Pancreas (tissue), 10 donors: Measurements from ENCODE around the gene RNASEH2A. TPM values are rescaled to one million over a fixed set of nuclear protein-coding genes. Genes with fewer than 3 reads are reported as not detected.

Experiments
- ATAC-seq, 4 donors: fragments of 200-7000 bp; cut with Tn5 transposase; one replicate each; pipeline versions ENCODE4 v1.8.0 to v1.9.1; 2020; ENCODE audit warnings: mild to moderate bottlenecking in 4 of 4, moderate library complexity in 4 of 4
- DNase-seq, 6 donors: peaks; one replicate each; pipeline ENCODE4 v3.0.0-alpha.2; 2020
- FAIRE-seq: peaks from 2 replicates; lab custom pipeline; 2012; peaks lifted over from hg19 to GRCh38; lab: Jason Lieb, UNC
- H3K27ac ChIP-seq, 4 donors: fragments of 200-600 bp; sonication (generic); 1 replicate in 3 of 4; 2 replicates in 1 of 4; pipeline versions ENCODE4 v1.5.0 to v1.8.0; 2020
- H3K27me3 ChIP-seq, 4 donors: fragments of 200-600 bp; one replicate each; pipeline ENCODE4 v1.8.0; 2021
- H3K36me3 ChIP-seq, 3 donors: fragments of 200-600 bp; sonication (generic) in 1 of 3; one replicate each; pipeline versions ENCODE4 v1.5.0 to v1.8.0; 2020 to 2021
- H3K4me1 ChIP-seq, 3 donors: fragments of 200-600 bp; one replicate each; pipeline ENCODE4 v1.8.0; 2021
- H3K4me3 ChIP-seq, 4 donors: fragments of 200-600 bp; sonication (generic) in 2 of 4; one replicate each; pipeline versions ENCODE4 v1.5.0 to v1.8.0; 2020 to 2021
- H3K9me3 ChIP-seq, 4 donors: fragments of 200-600 bp; one replicate each; pipeline ENCODE4 v1.8.0; 2021
- WGBS, 2 donors: extraction: QIAGEN DNeasy Blood & Tissue Kit; methylation state at CpG; one replicate each; pipeline ENCODE4 v1.1.7; 2013; 5-methylcytosine and 5-hydroxymethylcytosine counted together
- intact Hi-C, 3 donors: fragments of 100-400 bp; cut with DNase I; formaldehyde crosslinking; loops; one replicate each; pipeline versions ENCODE4 v1.11.1 to v1.14.2; 2022
- polyA plus RNA-seq, 2 donors: library from polyadenylated mRNA; stranded (reverse); fragments of 200-250 nt; gene quantifications; one replicate each; pipeline ENCODE4 v1.2.3, GENCODE V29; 2013
- total RNA-seq, 6 donors: library from RNA; stranded (reverse); fragmentation: NEBNext Ultra II Directional in 4 of 6; extraction: Animal tissue kit (Norgen Biotek cat#: 25700) in 4 of 6; gene quantifications; one replicate each; pipeline versions ENCODE4 v1.2.1 to v1.2.4, GENCODE V29; 2021 to 2023
- TF ChIP-seq, protein P1 (sequence below), 4 donors: fragments of 200-600 bp; sonication (generic) in 3 of 4; IDR thresholded peaks; one replicate each; pipeline versions ENCODE4 v1.5.0 to v1.8.0; 2021; ENCODE audit warnings: antibody characterized with exemption in 4 of 4
- donor health status: healthy with polysubstance abuse.
- donor health status: DM: no; HTN: no; CAD: no; lungs with moderate emphysema.
- donor health status: DM: no; HTN: no; CAD: no.
- donor health status: control.
- donor health status: control.
- donor health status: Bipolar disorder and iron deficiency.
- donor health status: DM: yes; HTN: yes; CAD: no.
- donor health status: DM: no; HTN: no; CAD: no.
- donor health status: DM: no; HTN: no; CAD: no.
- donor health status: DM: yes; HTN: yes; CAD: no.

Gene RNASEH2A
- total RNA-seq (1 to 10 TPM; 1.7 to 6.0 (median 3.0) TPM), polyA plus RNA-seq (1 to 10 TPM; 3.9 to 5.5 TPM)

GRCh38 chr19:12806242-12807081 lies at the start of gene RNASEH2A:
Gene RNASEH2A (plus strand): TSS chr19:12806584. CDS start chr19:12806674, 90 bp downstream.
- Histone ChIP-seq H3K36me3 (no peaks in the 10 kb centered on the region), H3K4me1 (peaks cover 0 to 6% (median 5%) of the 10 kb centered on the region in 3 donors), H3K9me3 (no peaks in the 10 kb centered on the region), H3K4me3 (peak within 1 kb of the TSS; percentile 58 to 80 (median 60)), H3K27ac (peak within 1 kb of the TSS in 1 of 4 donors; percentile 26), H3K27me3 (no peaks in the 10 kb centered on the region)
- TF ChIP-seq, protein P1, sequence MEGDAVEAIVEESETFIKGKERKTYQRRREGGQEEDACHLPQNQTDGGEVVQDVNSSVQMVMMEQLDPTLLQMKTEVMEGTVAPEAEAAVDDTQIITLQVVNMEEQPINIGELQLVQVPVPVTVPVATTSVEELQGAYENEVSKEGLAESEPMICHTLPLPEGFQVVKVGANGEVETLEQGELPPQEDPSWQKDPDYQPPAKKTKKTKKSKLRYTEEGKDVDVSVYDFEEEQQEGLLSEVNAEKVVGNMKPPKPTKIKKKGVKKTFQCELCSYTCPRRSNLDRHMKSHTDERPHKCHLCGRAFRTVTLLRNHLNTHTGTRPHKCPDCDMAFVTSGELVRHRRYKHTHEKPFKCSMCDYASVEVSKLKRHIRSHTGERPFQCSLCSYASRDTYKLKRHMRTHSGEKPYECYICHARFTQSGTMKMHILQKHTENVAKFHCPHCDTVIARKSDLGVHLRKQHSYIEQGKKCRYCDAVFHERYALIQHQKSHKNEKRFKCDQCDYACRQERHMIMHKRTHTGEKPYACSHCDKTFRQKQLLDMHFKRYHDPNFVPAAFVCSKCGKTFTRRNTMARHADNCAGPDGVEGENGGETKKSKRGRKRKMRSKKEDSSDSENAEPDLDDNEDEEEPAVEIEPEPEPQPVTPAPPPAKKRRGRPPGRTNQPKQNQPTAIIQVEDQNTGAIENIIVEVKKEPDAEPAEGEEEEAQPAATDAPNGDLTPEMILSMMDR (IDR thresholded peaks at IDR 0.05), result no peak
- DNase-seq (peak; percentile 84 to 95 (median 89)), FAIRE-seq (no peak), ATAC-seq (peak; percentile 81 to 90 (median 88))
- 4% methylated on average over 65 to 66 of the region's 66 CpGs for WGBS, 2 donors
- intact Hi-C loops, result no loop called here

DNA sequence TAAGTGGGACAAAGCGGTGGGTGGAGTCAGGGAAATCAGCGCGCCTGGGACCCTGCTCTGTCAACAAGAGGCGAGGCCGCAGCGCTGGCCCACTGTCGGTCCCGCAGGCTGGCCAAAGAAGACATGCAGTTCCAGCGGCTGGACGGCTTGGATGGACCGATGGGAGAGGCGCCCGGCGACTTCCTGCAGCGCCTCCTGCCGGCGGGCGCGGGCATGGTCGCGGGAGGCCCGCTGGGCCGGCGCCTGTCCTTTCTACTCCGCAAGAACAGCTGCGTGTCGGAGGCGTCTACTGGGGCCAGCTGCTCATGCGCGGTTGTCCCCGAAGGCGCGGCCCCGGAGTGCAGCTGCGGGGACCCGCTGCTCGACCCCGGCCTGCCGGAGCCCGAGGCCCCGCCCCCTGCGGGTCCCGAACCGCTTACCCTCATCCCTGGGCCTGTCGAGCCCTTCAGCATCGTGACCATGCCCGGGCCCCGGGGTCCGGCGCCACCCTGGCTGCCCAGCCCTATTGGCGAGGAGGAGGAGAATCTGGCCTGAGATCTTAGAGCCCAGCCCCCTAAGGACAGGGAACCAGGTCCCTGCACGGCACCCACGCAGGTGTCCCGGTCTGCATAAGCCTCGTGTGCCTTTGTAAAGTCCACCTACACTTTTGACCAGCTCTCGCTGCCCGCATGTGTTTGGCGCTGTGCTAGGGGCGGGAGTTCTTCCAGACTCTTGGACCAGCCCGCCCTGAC lies 48.7 kb upstream of the RNASEH2A start:
- intact Hi-C loops, result loop anchor here in 1 of 3 donors (10.0 kb wide), 1 partner anchor 87 kb away; no protein-coding TSS in a partner anchor
- Histone ChIP-seq H3K36me3 (peaks cover 0 to 2% (median 0%) of the 10 kb centered on the region in 3 donors), H3K27ac (no peak overlapping the region), H3K4me3 (peak overlapping the region in 3 of 4 donors; percentile 1 to 38 (median 23)), H3K9me3 (no peaks in the 10 kb centered on the region), H3K27me3 (no peaks in the 10 kb centered on the region), H3K4me1 (no peaks in the 10 kb centered on the region)
- 3 to 4% methylated on average over 47 to 60 of the region's 60 CpGs for WGBS, 2 donors
- peak; percentile 53 to 88 (median 78) for DNase-seq
- peak; percentile 86 to 91 (median 90) for ATAC-seq
- no peak for FAIRE-seq
- TF ChIP-seq, protein P1 (IDR thresholded peaks at IDR 0.05), result peak; percentile 81 to 96 (median 92)

- H3K9me3 ChIP-seq, result no peaks in the 10 kb centered on the region
- no peak overlapping the region for H3K27ac ChIP-seq
- FAIRE-seq (no peak), DNase-seq (no peak), ATAC-seq (no peak)
- no peaks in the 10 kb centered on the region for H3K4me1 ChIP-seq
- H3K4me3 ChIP-seq, result no peak overlapping the region
- peaks cover 0 to 15% (median 7%) of the 10 kb centered on the region in 3 donors for H3K36me3 ChIP-seq
- intact Hi-C loops, result loop anchor here in 2 of 3 donors (5.0 to 10.0 kb wide), 3 partner anchors 38 to 85 kb away; no protein-coding TSS in a partner anchor
- H3K27me3 ChIP-seq, result no peaks in the 10 kb centered on the region
- TF ChIP-seq, protein P1 (IDR thresholded peaks at IDR 0.05), result no peak
- 82 to 87% methylated on average over 6 of the region's 6 CpGs for WGBS, 2 donors
These were observed 46.7 kb upstream of the RNASEH2A start for GRCh38 chr19:12759686-12760085.

- ATAC-seq (no peak), FAIRE-seq (no peak), DNase-seq (no peak)
- WGBS, 2 donors, result 91 to 93% methylated on average over 11 of the region's 11 CpGs
- Histone ChIP-seq H3K9me3 (no peaks in the 10 kb centered on the region), H3K4me1 (no peaks in the 10 kb centered on the region), H3K36me3 (peaks cover 0 to 25% (median 19%) of the 10 kb centered on the region in 3 donors), H3K4me3 (no peak overlapping the region), H3K27me3 (no peaks in the 10 kb centered on the region), H3K27ac (no peak overlapping the region)
- TF ChIP-seq, protein P1 (IDR thresholded peaks at IDR 0.05), result no peak
- intact Hi-C loops, result loop anchor here in 1 of 3 donors (5.0 kb wide), 2 partner anchors 34 to 79 kb away; no protein-coding TSS in a partner anchor
These were observed 43.3 kb upstream of the RNASEH2A start for GRCh38 chr19:12763100-12763499.
